ENCODE measurements around the gene EHD4.

DNA sequence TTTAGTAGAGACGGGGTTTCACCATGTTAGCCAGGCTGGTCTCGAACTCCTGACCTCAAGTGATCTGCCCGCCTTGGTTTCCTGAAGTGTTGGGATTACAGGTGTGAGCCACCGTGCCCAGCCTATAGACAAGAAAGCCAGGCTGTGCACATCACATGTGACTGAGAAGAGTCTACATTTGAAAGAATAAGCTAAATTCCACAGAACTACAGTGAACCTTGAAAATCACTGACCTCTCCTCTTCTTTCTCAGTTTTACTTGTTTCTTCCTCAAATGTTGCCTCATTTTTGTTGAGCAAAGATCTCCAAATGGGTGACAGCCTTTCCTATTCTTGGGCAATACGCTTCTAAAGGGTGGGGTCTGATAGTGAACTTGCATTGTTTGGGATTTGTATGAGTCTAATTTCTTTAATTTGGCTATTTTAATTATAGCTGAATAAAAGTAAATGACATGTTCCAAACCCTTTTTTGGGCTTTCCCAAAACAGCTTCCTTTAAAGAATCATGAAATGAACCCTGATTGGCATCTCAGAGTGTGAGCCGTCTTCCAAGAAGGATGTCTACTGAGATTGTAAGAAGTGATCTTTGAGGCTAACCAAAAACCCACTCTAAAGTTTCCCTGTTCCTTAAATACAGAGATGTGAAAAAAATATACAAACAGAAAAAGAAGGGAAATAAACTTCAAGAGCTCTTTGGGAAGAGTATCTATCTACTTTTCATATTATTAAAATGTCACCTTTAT lies 56.9 kb downstream of the EHD4 start:
- TF ChIP-seq, protein P1, sequence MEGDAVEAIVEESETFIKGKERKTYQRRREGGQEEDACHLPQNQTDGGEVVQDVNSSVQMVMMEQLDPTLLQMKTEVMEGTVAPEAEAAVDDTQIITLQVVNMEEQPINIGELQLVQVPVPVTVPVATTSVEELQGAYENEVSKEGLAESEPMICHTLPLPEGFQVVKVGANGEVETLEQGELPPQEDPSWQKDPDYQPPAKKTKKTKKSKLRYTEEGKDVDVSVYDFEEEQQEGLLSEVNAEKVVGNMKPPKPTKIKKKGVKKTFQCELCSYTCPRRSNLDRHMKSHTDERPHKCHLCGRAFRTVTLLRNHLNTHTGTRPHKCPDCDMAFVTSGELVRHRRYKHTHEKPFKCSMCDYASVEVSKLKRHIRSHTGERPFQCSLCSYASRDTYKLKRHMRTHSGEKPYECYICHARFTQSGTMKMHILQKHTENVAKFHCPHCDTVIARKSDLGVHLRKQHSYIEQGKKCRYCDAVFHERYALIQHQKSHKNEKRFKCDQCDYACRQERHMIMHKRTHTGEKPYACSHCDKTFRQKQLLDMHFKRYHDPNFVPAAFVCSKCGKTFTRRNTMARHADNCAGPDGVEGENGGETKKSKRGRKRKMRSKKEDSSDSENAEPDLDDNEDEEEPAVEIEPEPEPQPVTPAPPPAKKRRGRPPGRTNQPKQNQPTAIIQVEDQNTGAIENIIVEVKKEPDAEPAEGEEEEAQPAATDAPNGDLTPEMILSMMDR (conservative IDR thresholded peaks at IDR 0.05; ENCODE audit: low read length), result no peak
- TF ChIP-seq EZH2phosphoT487 (IDR thresholded peaks at IDR 0.05; ENCODE audit: borderline replicate concordance), result no peak

Data from Loucy (cell line).